ENCODE data around the gene PARVA. TPM values are rescaled to one million over a fixed set of nuclear protein-coding genes. Genes with fewer than 3 reads are reported as not detected.

The PARVA gene
- total RNA-seq, 2 experiments from 2014 or later: not detected

GRCh38 chr11:12451179-12451814 lies 73.9 kb downstream of the PARVA start:
- H3K27ac ChIP-seq (ENCODE audit: low read depth, low read length, poor library complexity, severe bottlenecking): no peak overlapping the region
- no TSS peak for BruUV-seq (replicated peaks)
- no peaks in the 10 kb centered on the region for H3K4me1 ChIP-seq (ENCODE audit: insufficient read depth, low read length, poor library complexity, severe bottlenecking)
- H3K9me3 ChIP-seq (ENCODE audit: low read length): no peaks in the 10 kb centered on the region
- H2AFZ ChIP-seq (ENCODE audit: low read length): no peak overlapping the region
- no peaks in the 10 kb centered on the region for H3K9me2 ChIP-seq (ENCODE audit: insufficient read depth, low read length)
- DNase-seq (ENCODE audit: low spot score): no peak
- H3K36me3 ChIP-seq (ENCODE audit: insufficient read depth, low read length): no peaks in the 10 kb centered on the region
- ChIA-PET CTCF (ENCODE audit: unreplicated experiment) (no interaction called here), POLR2A (interaction anchor here (0.7 kb wide), 1 partner anchor 12 kb away, joined by 3 read pairs; no protein-coding TSS in a partner anchor)
- H4K20me1 ChIP-seq (ENCODE audit: insufficient read depth, low read length): no peaks in the 10 kb centered on the region
- no peak for TF ChIP-seq EZH2phosphoT487 (IDR thresholded peaks at IDR 0.05; ENCODE audit: borderline replicate concordance, low read depth, low read length)
- TF ChIP-seq CTCF (conservative IDR thresholded peaks at IDR 0.05; ENCODE audit: low read length): no peak
- no peaks in the 10 kb centered on the region for H3K79me2 ChIP-seq (ENCODE audit: insufficient read depth, low read depth, low read length)
- no peak overlapping the region for H3K4me2 ChIP-seq (ENCODE audit: low read length)
- H3K4me3 ChIP-seq (ENCODE audit: low read depth, low read length, poor library complexity, severe bottlenecking): no peak overlapping the region
- intact Hi-C loops (cut with micrococcal nuclease; ENCODE audit: unreplicated experiment): no loop called here

GRCh38 chr11:12453243-12453642 lies 75.9 kb downstream of the PARVA start:
- Histone ChIP-seq H3K36me3 (ENCODE audit: insufficient read depth, low read length) (no peaks in the 10 kb centered on the region), H3K4me2 (ENCODE audit: low read length) (no peak overlapping the region), H3K79me2 (ENCODE audit: insufficient read depth, low read depth, low read length) (no peaks in the 10 kb centered on the region), H2AFZ (ENCODE audit: low read length) (no peak overlapping the region), H3K27ac (ENCODE audit: low read depth, low read length, poor library complexity, severe bottlenecking) (no peak overlapping the region), H3K4me1 (ENCODE audit: insufficient read depth, low read length, poor library complexity, severe bottlenecking) (no peaks in the 10 kb centered on the region), H3K9me3 (ENCODE audit: low read length) (no peaks in the 10 kb centered on the region), H3K9me2 (ENCODE audit: insufficient read depth, low read length) (no peaks in the 10 kb centered on the region), H4K20me1 (ENCODE audit: insufficient read depth, low read length) (no peaks in the 10 kb centered on the region), H3K4me3 (ENCODE audit: low read depth, low read length, poor library complexity, severe bottlenecking) (no peak overlapping the region)
- TF ChIP-seq EZH2phosphoT487 (IDR thresholded peaks at IDR 0.05; ENCODE audit: borderline replicate concordance, low read depth, low read length): no peak
- TF ChIP-seq CTCF (conservative IDR thresholded peaks at IDR 0.05; ENCODE audit: low read length): no peak
- BruUV-seq (replicated peaks): no TSS peak
- POLR2A ChIA-PET: interaction anchor here (0.6 kb wide), 1 partner anchor 532 kb away, joined by 3 read pairs; no protein-coding TSS in a partner anchor
- CTCF ChIA-PET (ENCODE audit: unreplicated experiment): no interaction called here
- DNase-seq (ENCODE audit: low spot score): no peak
- intact Hi-C loops (cut with micrococcal nuclease; ENCODE audit: unreplicated experiment): no loop called here

GRCh38 chr11:12454782-12455181 lies 77.4 kb downstream of the PARVA start:
- TF ChIP-seq CTCF (conservative IDR thresholded peaks at IDR 0.05; ENCODE audit: low read length) (no peak), EZH2phosphoT487 (IDR thresholded peaks at IDR 0.05; ENCODE audit: borderline replicate concordance, low read depth, low read length) (no peak)
- Histone ChIP-seq H3K9me2 (ENCODE audit: insufficient read depth, low read length) (no peaks in the 10 kb centered on the region), H4K20me1 (ENCODE audit: insufficient read depth, low read length) (no peaks in the 10 kb centered on the region), H3K27ac (ENCODE audit: low read depth, low read length, poor library complexity, severe bottlenecking) (no peak overlapping the region), H3K4me2 (ENCODE audit: low read length) (no peak overlapping the region), H3K9me3 (ENCODE audit: low read length) (no peaks in the 10 kb centered on the region), H2AFZ (ENCODE audit: low read length) (no peak overlapping the region), H3K4me3 (ENCODE audit: low read depth, low read length, poor library complexity, severe bottlenecking) (no peak overlapping the region), H3K4me1 (ENCODE audit: insufficient read depth, low read length, poor library complexity, severe bottlenecking) (no peaks in the 10 kb centered on the region), H3K36me3 (ENCODE audit: insufficient read depth, low read length) (no peaks in the 10 kb centered on the region), H3K79me2 (ENCODE audit: insufficient read depth, low read depth, low read length) (no peaks in the 10 kb centered on the region)
- intact Hi-C loops (cut with micrococcal nuclease; ENCODE audit: unreplicated experiment): no loop called here
- DNase-seq (ENCODE audit: low spot score): no peak
- no TSS peak for BruUV-seq (replicated peaks)
- ChIA-PET POLR2A (interaction anchor here (0.7 to 1.0 kb wide), 2 partner anchors 13 to 67 kb away, joined by 3 to 5 read pairs; no protein-coding TSS in a partner anchor), CTCF (ENCODE audit: unreplicated experiment) (no interaction called here)
